NK-92 treated with Interleukin-12 subunit alpha and Interleukin-12 subunit beta, amount 100 ng/mL, for 24 hours (cell line): Measurements from ENCODE around the gene ADARB2.
"Not testable (repeated sequence)": the region's sequence is repeated elsewhere in the genome, so short reads cannot be mapped to it uniquely, and the experiment has no call there.

ENCODE experiments used
- DNase-seq: peaks from one replicate; lab custom pipeline; 2025; lab: John Stamatoyannopoulos, UW

Gene ADARB2

DNA sequence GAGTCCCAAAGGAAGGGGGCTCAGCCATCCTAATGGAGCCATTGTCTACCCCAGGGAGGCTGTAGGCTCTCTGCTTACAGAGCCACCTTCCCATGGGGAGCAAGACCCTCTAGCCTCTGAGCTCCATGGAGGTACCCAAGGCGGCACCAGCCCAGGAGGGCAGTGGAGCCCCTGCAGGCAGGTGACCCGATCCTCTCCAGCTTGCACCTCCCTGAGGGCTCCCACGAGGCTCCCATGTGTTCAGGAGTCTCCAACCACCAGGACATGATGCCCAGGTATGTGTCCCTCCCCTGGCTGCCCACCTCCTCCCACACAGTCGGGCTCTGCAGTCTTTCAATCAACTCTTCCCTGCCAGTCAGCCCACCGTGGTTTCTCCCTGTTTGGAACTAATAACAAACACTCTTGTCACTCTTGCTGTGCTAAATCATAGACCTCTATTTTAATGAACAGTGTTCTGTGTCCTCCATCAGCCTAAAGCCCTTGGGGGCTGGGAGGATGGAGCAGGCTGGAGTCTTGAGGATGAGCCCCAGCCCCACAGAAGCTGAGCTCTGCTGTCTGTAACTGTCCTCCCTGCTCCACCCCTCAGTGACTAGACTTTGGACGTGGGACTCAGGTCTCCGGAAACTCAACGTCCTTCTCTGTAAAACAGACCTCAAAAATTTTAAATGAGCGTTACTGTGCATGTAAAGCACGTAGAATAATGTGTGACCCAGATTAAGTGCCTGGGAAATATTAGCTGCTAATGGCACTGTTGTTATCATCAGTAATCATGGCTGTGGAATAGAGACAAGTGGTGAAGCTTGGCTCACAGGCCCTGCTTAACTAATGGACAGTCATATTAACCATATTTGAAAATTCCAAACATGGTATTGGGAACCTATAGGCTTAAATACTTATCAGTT is 382.3 kb downstream of the ADARB2 start:
- DNase-seq, result no peak

DNA sequence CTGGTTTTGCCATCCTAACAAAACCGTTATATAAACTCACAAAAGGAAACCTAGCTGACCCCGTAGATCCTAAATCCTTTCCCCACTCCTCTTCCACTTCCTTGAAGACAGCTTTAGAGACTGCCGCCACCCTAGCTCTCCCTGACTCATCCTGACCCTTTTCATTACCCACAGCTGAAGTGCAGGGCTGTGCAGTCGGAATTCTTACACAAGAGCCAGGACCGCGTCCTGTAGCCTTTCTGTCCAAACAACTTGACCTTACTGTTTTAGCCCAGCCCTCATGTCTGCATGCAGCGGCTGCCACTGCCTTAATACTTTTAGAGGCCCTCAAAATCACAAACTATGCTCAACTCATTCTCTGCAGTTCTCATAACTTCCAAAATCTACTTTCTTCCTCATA is 385.0 kb downstream of the ADARB2 start:
- not testable (repeated sequence) for DNase-seq

DNA sequence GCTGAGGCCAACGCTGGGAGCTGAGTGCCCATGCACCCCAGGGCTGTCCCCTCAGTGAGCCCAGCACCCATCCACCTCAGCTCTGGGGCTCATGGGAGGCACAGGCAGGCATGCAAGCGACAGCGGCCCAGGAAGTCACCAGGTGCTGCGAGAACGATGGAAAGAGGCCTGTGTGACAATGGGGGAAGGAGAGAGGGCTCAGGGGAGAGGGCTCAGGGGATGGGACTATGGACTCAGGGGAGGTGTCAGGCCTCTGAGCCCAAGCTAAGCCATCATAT is 388.6 kb downstream of the ADARB2 start:
- DNase-seq, result no peak

DNA sequence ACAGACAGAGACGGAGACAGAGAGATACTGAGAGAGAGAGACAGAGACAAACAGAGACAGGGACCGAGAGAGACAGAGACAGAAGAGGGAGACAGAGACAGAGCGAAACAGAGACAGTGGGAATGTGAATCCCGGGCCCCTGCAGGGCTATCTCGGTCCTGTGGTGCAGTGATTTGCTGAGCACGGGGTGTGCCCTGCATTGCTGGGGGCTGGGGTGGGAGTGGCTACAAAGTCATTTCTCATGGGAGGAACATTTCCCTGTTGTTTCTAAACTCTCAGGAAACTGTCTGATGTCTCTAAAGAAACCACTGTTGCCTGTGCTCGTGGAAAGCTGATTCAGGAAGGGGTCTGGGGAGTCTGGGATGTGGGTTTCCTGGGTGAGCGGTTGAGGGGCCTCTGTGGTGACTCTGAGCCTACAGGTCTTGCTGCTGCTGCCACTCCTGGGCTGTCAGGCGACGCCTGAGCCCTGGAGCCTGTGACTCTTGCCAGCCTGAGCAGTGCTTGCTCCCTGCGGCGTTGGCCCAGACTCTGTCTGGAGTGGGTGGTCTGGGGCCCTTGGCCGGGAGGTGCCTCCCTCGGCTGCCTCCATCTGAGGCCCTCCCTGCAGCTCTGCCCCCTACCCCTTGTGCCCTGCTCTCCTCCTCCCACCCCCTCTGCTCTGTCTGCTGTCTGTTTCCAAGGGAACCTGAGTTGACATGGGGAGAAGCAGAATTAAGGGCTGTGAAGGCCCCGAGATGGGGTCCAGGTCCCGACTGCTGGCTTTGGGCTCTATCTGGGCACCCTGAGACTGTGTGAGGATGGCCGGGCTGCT is 389.2 kb downstream of the ADARB2 start:
- DNase-seq, result no peak

DNA sequence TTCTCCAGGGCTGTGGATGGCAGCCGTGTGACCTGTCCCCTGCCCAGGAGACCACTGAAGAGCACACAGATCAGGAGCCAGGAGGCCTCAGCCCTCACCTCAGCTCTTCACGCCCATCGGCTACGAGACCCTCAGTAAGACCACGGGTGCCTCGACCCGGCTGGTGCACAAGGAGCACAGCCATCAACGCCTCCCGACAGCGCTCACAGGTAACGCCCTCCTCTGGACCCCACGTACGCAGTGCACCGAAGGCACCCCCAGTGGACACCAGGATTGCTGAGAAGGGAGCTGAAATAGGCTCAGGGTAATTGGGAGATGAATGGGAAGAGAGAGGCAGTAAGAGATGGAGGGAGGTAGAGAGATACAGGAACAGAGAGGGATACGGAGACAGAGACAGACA is 389.8 kb downstream of the ADARB2 start:
- DNase-seq, result no peak

DNA sequence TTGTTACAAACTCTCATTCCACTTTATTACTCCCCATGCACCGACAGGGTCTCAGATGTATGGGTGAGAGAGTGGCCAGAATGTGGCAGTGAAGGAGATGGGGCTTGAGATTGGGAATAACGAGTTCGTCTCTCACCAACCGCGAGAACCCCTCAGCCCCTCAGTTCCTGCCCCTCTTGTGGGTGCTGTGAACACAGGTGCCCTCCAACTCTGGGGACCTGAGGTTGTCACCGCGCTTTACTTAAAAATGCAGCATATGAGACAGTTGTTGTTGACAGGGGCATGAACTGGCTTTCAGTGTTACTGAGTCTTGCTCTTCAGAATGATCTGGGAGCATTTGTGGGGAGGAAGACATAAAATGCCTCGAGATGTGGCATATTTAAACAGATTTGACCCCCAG is 391.1 kb downstream of the ADARB2 start:
- no peak for DNase-seq

DNA sequence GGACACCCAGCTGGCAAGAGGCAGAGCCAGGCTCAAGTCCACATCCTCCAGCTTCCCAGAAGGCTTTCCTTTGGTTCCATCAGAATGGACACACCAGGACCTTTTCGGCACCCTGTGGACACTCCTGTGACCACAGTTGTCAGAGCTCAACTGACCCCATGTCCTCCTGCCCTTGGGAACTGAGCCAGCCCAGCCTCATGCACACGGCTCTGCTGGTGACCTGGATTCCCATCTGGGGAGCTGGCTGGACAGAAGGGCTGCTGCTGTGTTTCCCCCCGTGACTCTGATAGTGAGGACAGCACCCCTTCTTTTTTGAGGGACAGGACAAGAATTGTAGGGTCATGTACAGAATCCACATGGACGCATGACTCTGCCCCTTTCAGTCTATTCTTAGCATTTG is 392.0 kb downstream of the ADARB2 start:
- DNase-seq, result no peak

DNA sequence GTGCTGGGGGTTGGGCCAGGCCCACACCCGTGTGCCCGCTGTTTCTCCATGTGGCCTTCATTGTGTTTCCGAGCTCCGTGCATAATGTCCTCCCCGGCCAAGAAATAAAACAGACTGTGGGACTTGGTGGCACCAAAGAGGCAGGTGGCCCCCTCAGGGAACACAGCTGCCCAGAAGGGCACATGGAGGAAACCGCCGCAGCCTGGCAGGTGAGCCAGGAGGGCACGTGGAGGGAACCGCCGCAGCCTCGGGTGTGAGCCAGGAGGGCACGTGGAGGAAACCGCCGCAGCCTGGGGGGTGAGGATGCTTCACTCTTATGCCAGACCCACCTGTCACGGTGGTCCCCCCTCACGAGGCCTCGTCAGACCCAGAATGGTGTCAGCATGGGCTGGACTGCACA is 392.5 kb downstream of the ADARB2 start:
- no peak for DNase-seq

DNA sequence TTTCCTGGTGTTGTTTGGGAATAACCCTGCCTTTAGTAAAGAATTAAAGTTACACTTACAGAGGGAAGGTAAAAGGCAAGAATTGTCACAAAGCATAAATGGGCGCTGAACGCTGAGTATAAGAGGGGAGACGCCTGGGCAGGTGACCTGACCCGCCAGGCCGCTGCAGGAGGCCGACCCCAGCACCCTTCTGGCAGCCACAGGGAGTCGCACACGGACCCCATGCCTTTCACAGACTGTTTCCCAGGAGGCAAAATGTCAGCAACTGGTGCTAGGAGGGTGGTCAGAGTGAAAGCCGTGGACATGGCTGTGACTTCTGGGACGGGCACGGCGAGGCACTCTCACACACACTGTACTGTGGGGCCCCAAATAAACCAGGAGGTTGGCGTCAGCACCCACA is 392.9 kb downstream of the ADARB2 start:
- no peak for DNase-seq

DNA sequence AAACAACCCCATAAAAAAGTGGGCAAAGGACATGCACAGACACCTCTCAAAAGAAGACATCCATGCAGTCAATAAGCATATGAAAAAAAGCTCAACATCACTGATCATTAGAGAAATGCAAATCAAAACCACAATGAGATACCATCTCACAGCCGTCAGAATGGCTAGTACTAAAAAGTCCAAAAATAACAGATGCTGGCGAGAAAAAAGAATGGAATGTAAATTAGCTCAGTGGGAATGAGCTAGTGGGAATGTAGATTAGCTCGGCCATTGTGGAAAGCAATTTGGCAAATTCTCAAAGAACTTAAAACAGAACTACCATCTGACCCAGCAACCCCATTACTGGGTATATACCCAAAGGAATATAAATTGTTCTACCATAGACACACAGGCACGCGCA is 394.1 kb downstream of the ADARB2 start:
- DNase-seq, result no peak

DNA sequence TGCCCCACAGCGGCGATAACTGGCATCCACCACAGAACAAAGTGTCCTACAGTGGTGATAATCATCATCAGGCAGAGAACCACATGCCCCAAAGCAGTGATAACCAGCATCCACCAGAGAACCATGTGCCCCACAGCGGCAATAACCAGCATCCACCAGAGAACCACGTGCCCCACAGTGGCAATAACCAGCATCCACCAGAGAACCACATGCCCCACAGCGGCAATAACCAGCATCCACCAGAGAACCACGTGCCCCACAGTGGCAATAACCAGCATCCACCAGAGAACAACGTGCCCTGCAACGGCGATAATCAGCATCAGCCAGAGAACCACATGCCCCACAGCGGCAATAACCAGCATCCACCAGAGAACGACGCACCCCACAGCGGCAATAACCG is 396.3 kb downstream of the ADARB2 start:
- DNase-seq, result not testable (repeated sequence)

DNA sequence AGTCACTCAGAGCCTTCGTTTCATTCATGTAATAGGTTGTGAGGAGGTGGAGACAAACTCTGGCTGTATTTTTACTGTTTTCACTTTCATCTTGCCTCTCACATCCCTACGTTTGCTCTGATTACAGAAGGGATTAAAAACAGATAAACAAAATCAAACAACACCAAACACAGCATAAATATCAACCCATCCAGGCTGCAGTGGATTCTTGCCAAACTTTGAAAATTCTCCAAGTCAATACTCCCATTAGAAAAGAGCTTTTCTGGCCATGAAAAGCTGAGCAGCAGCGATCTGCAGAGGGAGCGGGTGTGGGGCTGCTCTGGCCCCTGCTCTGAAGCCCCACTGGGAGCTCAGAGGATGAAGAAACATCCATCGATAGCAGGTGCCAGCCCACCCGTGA is 397.9 kb downstream of the ADARB2 start:
- DNase-seq, result no peak

DNA sequence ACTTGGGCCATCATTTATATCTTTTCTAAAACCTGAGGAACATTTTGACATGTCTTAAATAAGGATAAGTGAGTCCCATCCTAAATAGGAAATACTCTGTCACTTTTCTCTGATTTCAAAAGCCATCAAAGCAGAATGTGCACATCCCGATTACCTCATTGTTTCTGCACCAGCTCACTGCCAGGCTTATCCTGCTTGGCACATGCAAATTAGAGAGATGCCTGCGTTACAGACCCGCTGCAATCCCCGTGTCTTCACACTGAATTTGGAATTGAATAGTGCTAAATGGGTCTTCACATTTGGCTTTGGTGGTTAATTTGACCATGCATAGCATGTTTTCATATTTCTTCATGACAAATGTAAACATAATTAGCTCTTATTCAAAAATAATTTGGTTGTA is 401.7 kb downstream of the ADARB2 start:
- DNase-seq, result no peak

DNA sequence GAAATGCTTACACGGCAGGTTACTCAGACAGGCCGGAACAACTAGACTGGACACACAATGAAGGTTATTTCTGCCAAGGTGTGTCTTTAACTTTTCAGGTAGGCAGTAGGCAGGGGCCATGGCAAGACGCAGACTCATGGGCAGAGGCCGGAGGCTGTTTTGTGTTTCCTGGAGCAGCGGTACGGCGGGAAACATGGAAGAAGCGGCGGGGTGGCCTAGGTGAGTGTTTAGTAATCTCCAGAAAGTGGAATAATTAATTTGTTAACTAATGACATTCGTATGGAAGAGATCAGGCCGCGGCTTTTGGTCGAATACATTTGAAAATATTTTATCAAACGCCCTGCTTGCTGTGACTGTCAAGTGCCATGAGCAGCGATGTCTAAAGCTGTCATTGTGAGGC is 403.3 kb downstream of the ADARB2 start:
- no peak for DNase-seq

DNA sequence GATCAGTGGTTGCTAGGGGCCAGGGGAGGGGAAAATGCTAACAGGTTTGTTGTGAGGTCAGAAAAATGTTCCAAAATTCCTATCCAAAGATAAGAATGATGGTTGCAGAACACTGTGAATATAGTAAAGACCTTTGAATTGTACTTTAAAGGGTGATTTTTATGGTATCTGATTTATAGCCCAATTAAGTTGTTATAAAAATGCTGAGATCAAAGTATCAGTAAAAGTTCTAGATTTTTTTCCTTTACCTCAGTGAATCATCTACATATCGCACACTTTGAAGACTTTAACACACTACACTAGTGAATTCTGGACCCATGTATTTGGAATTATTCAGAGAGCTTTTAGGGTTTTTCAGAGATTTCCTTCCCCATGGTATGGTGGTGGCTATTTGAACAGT is 405.8 kb downstream of the ADARB2 start:
- no peak for DNase-seq

DNA sequence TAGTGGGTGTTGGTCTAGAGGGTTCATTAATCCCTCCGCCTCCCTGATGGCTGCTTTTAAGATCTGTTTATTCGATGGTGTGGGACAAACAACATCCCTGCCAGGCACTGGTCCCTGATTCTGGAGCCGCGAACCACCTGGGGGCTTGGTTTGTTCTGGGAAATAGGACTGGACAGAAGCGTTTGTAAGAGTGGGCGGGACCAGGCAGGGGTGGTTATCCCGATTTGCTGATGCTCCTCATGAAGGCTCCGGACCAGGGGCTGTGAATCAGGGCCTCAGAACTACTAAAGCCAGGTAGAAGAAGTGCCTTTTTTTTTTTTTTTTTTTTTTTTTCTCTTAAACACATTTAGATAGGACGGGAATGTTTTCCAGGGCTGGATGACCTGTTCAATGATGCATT is 407.7 kb downstream of the ADARB2 start:
- DNase-seq, result no peak

DNA sequence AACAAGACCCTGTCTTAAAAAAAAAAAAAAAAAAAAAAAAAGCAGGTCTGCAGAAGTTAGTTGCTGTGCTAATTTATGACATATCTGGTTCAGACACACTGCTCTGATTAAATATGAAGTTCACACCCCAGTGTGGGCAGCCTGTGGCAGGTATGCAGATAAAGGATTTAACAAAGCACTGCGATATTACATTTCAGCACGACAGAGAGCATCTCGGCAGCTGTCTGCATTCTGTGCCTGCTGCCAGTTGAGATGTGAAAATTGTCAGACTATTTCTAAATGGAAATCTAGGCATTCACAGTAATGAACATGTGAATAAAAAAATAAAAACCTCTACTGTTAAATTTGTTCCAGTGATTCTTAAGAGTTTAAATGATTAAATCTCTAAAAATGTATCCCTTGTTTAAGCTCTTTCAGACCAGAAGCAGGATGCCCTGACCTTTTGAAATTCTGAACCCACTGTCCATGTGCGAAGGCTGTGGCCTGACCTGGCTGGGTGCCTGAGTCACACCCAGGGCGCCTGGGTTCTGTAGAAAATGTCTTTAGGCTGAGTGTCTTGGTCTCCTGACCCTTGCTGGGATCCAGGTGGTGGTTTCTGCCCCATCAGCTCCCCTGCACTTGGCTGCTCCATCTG is 408.2 kb downstream of the ADARB2 start:
- DNase-seq, result no peak

DNA sequence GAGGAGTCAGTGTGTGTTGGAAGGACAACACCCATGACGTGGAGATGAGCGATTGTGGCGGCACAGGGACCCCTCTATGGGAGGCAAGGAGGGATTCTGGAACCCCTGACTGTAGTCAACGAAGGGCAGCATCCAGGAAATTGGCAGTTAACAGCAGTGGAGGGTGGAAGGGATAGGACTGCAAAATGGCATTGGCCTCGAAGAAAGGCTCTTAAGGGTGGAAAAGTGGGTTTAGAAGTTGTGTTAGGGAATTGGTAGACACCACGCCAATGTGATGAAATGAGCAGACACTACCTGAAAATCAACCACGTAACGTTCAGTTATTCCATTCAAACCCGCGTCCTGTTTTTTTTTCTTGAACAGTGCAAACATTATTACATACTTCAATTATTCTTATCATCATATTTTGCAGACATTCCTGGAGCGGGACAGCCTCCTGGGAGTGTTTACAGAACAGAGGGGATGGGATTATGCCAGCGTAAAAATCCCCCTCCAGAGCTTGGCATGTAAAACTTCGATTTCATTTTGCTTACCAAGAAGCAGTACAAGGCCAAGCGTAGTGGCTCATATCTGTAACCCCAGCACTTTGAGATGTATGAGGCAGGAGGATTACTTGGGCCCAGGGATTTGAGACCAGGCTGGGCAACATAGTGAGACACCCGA is 409.0 kb downstream of the ADARB2 start:
- no peak for DNase-seq

DNA sequence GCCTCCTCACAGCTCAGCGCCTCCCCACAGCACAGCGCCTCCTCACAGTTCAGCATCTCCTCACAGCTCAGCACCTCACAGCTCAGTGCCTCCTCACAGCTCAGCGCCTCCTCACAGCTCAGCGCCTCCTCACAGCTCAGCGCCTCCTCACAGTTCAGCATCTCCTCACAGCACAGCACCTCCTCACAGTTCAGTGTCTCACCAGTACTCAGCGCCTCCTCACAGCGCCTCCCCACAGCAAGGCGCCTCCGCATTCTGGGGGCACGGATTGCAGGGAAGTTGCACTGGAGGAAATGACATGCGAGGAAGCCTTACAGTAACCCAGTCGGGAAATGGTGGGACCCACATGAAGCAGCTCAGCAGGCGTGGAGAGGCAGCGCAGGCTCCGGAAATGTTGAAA is 409.6 kb downstream of the ADARB2 start:
- DNase-seq, result no peak

DNA sequence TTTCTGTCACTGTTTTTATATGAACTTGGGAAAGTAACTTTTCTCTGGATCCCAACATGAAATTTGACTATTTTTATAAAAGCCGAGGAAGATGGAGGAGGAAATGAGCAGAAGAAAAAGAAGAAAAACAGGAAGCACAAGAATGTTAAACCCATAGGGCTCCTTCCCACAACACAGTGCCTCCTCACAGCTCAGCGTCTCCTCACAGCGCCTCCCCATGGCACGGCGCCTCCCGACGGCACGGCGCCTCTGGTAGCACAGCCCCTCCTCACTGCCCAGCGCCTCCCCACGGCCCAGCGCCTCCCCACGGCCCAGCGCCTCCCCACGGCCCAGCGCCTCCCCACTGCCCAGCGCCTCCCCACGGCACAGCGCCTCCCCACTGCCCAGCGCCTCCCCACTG is 410.8 kb downstream of the ADARB2 start:
- DNase-seq, result not testable (repeated sequence)

DNA sequence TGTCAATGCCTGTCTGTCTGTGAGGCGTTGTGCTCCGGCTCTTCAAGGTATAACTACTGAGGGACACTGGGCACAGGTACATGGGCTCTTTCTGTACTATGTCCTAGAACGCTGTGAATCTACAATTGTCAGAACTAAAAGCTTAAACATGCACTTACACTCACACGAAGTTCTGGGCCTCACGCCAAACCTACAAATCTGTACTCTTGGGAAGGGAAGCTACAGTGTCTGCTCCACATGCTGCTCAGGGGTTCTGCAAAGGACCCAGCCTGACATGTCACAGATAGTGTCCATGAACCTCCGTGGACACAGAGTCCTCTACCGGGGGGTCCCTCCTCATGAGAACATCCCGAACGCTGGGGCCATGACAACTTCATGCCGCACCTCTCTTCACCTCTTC is 412.4 kb downstream of the ADARB2 start:
- no peak for DNase-seq

DNA sequence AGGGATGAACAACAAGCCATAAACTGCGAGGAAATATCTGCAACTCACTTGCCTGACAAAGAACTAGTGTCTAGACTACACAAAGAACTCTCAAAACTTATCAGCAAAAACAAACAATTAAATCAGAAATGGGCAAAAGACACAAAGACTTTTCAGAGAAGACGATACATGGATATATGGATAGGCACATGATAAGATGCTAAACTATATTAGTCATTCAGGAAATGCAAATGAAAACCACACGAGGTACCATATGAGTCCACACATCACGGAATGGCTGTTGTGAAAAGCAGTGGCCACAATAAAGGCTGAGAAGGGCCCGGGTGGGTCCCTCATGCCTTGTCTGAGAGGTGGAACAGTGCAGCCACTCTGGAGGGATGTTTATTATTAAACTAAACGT is 413.4 kb downstream of the ADARB2 start:
- DNase-seq, result no peak
